ENCODE data around the gene GZMM. TPM values are rescaled to one million over a fixed set of nuclear protein-coding genes. Genes with fewer than 3 reads are reported as not detected.
A peak's percentile ranks its signal among the peaks of the same experiment; 100 is the strongest.

The GZMM gene
- total and polyA plus RNA-seq, 2 experiments from 2014 or later: not detected

GRCh38 chr19:570251-570686 is 26.4 kb downstream of the GZMM start:
- Histone ChIP-seq H3K79me2 (peaks cover 28% of the 10 kb centered on the region), H3K36me3 (replicated peaks; ENCODE audit: insufficient read depth, low read depth) (no peaks in the 10 kb centered on the region), H3K9me2 (replicated peaks; ENCODE audit: insufficient read depth) (no peaks in the 10 kb centered on the region), H3K4me1 (ENCODE audit: insufficient read depth) (peaks cover 24% of the 10 kb centered on the region), H3K4me2 (no peak overlapping the region), H2AFZ (no peak overlapping the region), H3K4me3 (no peak overlapping the region), H4K20me1 (ENCODE audit: insufficient read depth, poor library complexity, severe bottlenecking) (peaks cover 24% of the 10 kb centered on the region), H3K9me3 (ENCODE audit: low read depth) (no peaks in the 10 kb centered on the region), H3K27me3 (no peaks in the 10 kb centered on the region), H3K27ac (no peak overlapping the region)
- no peak for DNase-seq (ENCODE audit: low spot score)
- 97% methylated on average over 18 of the region's 25 CpGs for WGBS (ENCODE audit: low lambda C conversion rate, missing lambda C conversion rate)
- TF ChIP-seq EZH2phosphoT487 (IDR thresholded peaks at IDR 0.05; ENCODE audit: low read depth, severe bottlenecking, unreplicated experiment) (no peak), EZH2 (IDR thresholded peaks at IDR 0.05; ENCODE audit: borderline replicate concordance) (no peak), CTCF (IDR thresholded peaks at IDR 0.05; ENCODE audit: poor library complexity) (no peak)

GRCh38 chr19:570937-571565 is 27.2 kb downstream of the GZMM start:
- peaks cover 32% of the 10 kb centered on the region for H4K20me1 ChIP-seq (ENCODE audit: insufficient read depth, poor library complexity, severe bottlenecking)
- peak; percentile 67 for DNase-seq (ENCODE audit: low spot score)
- 6% methylated on average over 45 of the region's 45 CpGs for WGBS (ENCODE audit: low lambda C conversion rate, missing lambda C conversion rate)
- H2AFZ ChIP-seq: peak overlapping the region; percentile 96
- TF ChIP-seq CTCF (IDR thresholded peaks at IDR 0.05; ENCODE audit: poor library complexity) (no peak), EZH2phosphoT487 (IDR thresholded peaks at IDR 0.05; ENCODE audit: low read depth, severe bottlenecking, unreplicated experiment) (no peak)
- no peaks in the 10 kb centered on the region for H3K27me3 ChIP-seq
- H3K9me3 ChIP-seq (ENCODE audit: low read depth): no peaks in the 10 kb centered on the region
- peak overlapping the region; percentile 72 for H3K27ac ChIP-seq
- peaks cover 36% of the 10 kb centered on the region for H3K79me2 ChIP-seq
- no peaks in the 10 kb centered on the region for H3K9me2 ChIP-seq (replicated peaks; ENCODE audit: insufficient read depth)
- H3K4me1 ChIP-seq (ENCODE audit: insufficient read depth): peaks cover 32% of the 10 kb centered on the region
- H3K4me2 ChIP-seq: peak overlapping the region; percentile 73
- no peaks in the 10 kb centered on the region for H3K36me3 ChIP-seq (replicated peaks; ENCODE audit: insufficient read depth, low read depth)
- H3K4me3 ChIP-seq: peak overlapping the region; percentile 34

- Histone ChIP-seq H3K79me2 (peaks cover 41% of the 10 kb centered on the region), H3K4me2 (peak overlapping the region; percentile 73), H3K36me3 (replicated peaks; ENCODE audit: insufficient read depth, low read depth) (no peaks in the 10 kb centered on the region), H3K27me3 (no peaks in the 10 kb centered on the region), H3K9me2 (replicated peaks; ENCODE audit: insufficient read depth) (no peaks in the 10 kb centered on the region), H2AFZ (peak overlapping the region; percentile 96), H3K4me1 (ENCODE audit: insufficient read depth) (peaks cover 35% of the 10 kb centered on the region), H3K4me3 (peak overlapping the region; percentile 34), H3K27ac (peak overlapping the region; percentile 72), H4K20me1 (ENCODE audit: insufficient read depth, poor library complexity, severe bottlenecking) (peaks cover 37% of the 10 kb centered on the region), H3K9me3 (ENCODE audit: low read depth) (no peaks in the 10 kb centered on the region)
- DNase-seq (ENCODE audit: low spot score): peak; percentile 50
- WGBS (ENCODE audit: low lambda C conversion rate, missing lambda C conversion rate): 2% methylated on average over 14 of the region's 14 CpGs
- TF ChIP-seq EZH2 (IDR thresholded peaks at IDR 0.05; ENCODE audit: borderline replicate concordance) (no peak), EZH2phosphoT487 (IDR thresholded peaks at IDR 0.05; ENCODE audit: low read depth, severe bottlenecking, unreplicated experiment) (no peak), CTCF (IDR thresholded peaks at IDR 0.05; ENCODE audit: poor library complexity) (no peak)
Observed at GRCh38 chr19:571566-571974, 27.7 kb downstream of the GZMM start.
